HG02981 (cell line): ENCODE data around the gene LANCL1.

Experiments used
- ATAC-seq: cut with Tn5 transposase; IDR thresholded peaks from one replicate; pipeline ENCODE4 v1.9.1; 2021; ENCODE audit warnings: mild to moderate bottlenecking, moderate library complexity; ENCODE audit not compliant: unreplicated experiment

LANCL1 gene

DNA sequence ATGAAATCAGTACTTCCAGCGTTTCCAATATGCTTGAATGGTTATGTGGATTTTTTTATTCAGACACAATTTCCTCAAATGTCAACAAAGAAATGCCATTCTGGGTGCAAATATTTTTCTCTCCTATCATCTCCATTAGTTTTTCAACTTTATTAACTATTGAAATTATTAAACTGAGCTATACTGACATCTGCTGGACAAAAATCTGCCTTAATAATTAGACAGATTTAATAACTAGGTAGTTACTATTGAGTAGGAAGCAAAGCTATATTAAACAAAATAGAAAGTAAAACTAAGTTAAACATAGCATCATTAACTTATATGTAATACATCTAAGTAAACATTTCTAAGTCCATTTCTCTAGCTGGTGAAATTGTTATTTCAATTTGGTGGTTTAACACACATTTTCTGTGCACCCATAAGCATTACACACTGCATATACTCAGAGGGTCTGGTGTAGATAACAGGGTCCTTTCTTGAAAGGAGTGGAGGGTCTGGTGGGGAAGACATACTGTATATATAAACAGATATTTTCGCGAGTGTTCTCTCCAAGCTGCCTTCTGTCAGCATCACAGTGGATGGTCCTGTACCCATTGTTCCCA, 77.0 kb downstream of the LANCL1 start:
- peak; percentile 57 for ATAC-seq

DNA sequence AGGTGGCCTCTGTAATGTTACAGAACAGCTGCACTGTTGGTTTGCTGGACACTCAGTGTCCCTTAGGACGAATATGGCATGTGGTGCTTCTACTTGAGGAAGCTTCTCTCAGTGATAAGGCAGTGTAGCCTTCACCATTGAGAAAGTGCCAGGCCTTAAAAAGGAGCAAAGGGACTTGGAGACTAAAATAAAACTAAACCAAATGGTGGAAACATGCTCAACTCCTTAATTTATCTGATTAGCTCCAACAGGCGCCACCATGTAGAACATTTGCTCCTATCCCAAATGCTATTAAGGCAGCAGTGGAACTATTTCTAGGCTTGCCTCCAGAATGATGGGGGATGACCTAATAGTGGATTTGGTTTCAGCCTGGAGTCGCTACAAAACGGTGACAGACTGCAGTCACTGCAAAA, 84.1 kb downstream of the LANCL1 start:
- ATAC-seq: no peak

DNA sequence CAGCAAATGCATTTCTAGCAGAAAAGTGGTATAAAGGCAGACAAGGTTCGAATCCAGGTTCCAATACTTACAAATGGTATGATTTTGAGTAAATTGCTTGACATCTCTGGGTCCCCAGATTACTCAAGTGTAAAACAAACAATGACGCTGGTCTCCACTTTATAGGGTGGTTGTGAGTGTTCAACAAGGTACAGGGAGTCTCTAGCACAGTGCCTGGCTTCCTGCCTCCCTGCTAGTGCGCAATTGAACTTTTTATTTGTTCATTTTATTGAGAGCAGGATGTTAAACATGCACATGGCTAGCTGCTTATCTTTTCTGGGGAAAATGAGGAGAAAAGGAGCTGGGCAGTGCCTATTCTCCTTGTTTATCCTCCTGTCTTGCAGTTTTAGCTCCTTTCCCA, 86.7 kb downstream of the LANCL1 start:
- ATAC-seq: no peak

DNA sequence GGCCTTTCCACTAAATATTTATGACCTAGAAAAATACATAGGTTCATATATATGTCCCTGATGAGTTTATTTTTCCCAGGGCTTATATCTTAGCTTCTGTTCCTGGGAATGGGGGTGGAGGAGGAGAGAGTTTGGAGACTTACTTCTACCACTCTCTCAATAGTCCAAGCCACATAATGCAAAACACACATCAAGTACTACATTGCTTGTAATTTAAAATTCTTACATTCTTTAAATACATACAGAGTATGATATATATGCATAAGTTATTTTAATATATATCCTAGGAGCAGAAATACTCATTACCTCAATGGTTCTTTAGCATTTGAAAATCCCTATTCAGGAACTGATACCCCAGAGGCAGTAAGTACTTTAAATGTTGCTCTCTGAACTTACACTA, 88.4 kb downstream of the LANCL1 start:
- no peak for ATAC-seq

DNA sequence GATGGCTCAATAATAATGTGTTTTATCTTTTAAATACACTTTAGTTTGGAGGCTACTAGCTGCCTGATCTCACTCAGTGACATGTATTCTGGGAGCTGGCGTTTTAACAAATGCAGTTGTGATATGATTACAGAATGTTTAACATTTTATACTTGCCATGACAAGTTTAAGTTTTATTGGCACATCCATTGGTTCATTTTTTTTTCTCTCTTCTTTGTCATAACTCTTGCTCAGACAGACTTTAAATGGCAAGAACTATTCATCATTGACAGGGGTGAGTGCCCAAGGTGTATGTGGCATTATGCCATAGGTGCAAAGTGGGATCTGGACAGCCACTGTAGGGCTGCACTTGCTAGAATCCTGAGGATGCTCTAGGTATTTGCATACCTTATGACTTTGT, 89.5 kb downstream of the LANCL1 start:
- no peak for ATAC-seq
